SK-N-MC (cell line): ENCODE measurements around the gene ORM2.

Source experiments
- FOXP2 ChIP-seq: optimal IDR thresholded peaks from 2 replicates; pipeline ENCODE3; 2011; ENCODE audit warnings: mild to moderate bottlenecking, moderate library complexity; ENCODE audit not compliant: insufficient read depth; ENCODE audit errors: extremely low read length, control extremely low read depth
- POLR2AphosphoS5 ChIP-seq: IDR thresholded peaks from 2 replicates; pipeline ENCODE4 v1.6.1; 2012; ENCODE audit warnings: mild to moderate bottlenecking, low read depth, low read length, borderline replicate concordance

DNA sequence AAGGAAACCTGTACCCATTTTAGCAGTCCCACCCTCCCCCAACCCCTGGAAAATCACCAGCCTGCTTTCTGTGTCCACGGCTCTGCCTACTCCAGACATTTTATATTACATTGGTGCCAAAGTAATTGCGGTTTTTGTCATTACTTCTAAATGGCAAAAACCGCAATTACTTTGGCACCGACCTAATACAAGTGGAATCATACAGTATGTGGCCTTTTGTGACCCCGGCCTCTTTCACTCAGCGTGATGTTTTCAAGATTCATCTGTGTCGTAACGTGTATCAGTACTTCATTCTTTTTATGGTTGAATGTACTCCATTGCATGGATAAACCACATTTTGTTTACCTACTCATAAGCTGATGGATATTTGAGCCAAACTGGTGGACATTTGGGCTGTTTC is 16.5 kb upstream of the ORM2 start:
- TF ChIP-seq FOXP2 = no peak
- no peak for TF ChIP-seq POLR2AphosphoS5
